Gastroesophageal sphincter (tissue), 3 donors: ENCODE measurements around the gene GABBR2.

Source experiments
- EP300 ChIP-seq: sonication (generic); formaldehyde crosslinking; IDR thresholded peaks from one replicate; pipeline ENCODE4 v1.6.1; 2017; ENCODE audit warnings: antibody characterized with exemption, mild to moderate bottlenecking
- POLR2A ChIP-seq, 2 donors: fragments of 450-650 bp; IDR thresholded peaks; one replicate each; pipeline ENCODE4 v1.6.1; 2017; ENCODE audit warnings: antibody characterized with exemption in 2 of 2, mild to moderate bottlenecking in 2 of 2, moderate library complexity in 1 of 2
- POLR2AphosphoS5 ChIP-seq: sonication (generic); formaldehyde crosslinking; IDR thresholded peaks from one replicate; pipeline ENCODE4 v1.6.1; 2017; ENCODE audit warnings: antibody characterized with exemption
- TF ChIP-seq, protein P1 (sequence below), 4 experiments: fragments of 200-600 bp in 2 of 4; fragments of 450-650 bp in 2 of 4; sonication (generic) in 1 of 4; IDR thresholded peaks; one replicate each; pipeline ENCODE4 v1.5.1; 2017 to 2019; ENCODE audit warnings: antibody characterized with exemption in 4 of 4, mild to moderate bottlenecking in 2 of 4, moderate library complexity in 2 of 4

DNA sequence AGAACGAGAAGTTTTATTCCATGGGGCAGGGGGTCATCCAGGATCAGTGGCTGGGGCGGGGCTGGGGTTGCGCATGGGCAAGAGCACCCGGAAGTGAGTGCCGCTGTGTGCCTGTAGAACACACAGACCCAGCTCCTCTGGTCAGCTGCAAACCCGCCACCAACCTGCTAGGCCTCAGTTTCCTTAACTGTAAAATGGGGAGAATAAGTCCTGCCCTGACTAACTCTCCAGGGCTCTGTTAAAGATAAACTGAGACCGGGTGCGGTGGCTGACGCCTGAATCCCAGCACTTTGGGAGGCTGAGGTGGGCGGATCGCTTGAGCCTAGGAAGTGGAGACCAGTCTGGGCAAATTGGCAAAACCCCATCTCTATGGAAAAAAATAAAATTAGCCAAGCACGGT lies 152.2 kb downstream of the GABBR2 start:
- no peak for TF ChIP-seq POLR2A (IDR thresholded peaks at IDR 0.05)
- TF ChIP-seq, protein P1, sequence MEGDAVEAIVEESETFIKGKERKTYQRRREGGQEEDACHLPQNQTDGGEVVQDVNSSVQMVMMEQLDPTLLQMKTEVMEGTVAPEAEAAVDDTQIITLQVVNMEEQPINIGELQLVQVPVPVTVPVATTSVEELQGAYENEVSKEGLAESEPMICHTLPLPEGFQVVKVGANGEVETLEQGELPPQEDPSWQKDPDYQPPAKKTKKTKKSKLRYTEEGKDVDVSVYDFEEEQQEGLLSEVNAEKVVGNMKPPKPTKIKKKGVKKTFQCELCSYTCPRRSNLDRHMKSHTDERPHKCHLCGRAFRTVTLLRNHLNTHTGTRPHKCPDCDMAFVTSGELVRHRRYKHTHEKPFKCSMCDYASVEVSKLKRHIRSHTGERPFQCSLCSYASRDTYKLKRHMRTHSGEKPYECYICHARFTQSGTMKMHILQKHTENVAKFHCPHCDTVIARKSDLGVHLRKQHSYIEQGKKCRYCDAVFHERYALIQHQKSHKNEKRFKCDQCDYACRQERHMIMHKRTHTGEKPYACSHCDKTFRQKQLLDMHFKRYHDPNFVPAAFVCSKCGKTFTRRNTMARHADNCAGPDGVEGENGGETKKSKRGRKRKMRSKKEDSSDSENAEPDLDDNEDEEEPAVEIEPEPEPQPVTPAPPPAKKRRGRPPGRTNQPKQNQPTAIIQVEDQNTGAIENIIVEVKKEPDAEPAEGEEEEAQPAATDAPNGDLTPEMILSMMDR (IDR thresholded peaks at IDR 0.05), result no peak
- no peak for TF ChIP-seq EP300
- no peak for TF ChIP-seq POLR2AphosphoS5
